Neural progenitor cell (in vitro differentiated cells): ENCODE data around the gene ZNF672. TPM values are rescaled to one million over a fixed set of nuclear protein-coding genes. Genes with fewer than 3 reads are reported as not detected.

Source experiments
- DNase-seq: peaks from one replicate; pipeline ENCODE4 v3.0.0-alpha.2; 2016; ENCODE audit warnings: low spot score
- H2AFZ ChIP-seq: fragments of 200-600 bp; sonication (generic); replicated peaks from 2 replicates; pipeline ENCODE4 v1.6.1; 2016; ENCODE audit warnings: antibody characterized with exemption
- H3F3A ChIP-seq: fragments of 200-600 bp; sonication (generic); 2 replicates; pipeline ENCODE4 v1.6.1; 2016; ENCODE audit warnings: antibody characterized with exemption, low read depth
- H3K27ac ChIP-seq: fragments of 200-600 bp; sonication (generic); 2 replicates; pipeline ENCODE4 v1.5.1; 2016; ENCODE audit warnings: mild to moderate bottlenecking
- H3K27me3 ChIP-seq: fragments of 200-600 bp; sonication (generic); 2 replicates; pipeline ENCODE4 v1.6.1; 2016; ENCODE audit warnings: mild to moderate bottlenecking, moderate library complexity
- H3K36me3 ChIP-seq: fragments of 200-600 bp; sonication (generic); 2 replicates; pipeline ENCODE4 v1.5.1; 2016
- H3K4me1 ChIP-seq: fragments of 200-600 bp; sonication (generic); 2 replicates; pipeline ENCODE4 v1.6.1; 2016; ENCODE audit warnings: mixed run types
- H3K4me2 ChIP-seq: fragments of 200-600 bp; sonication (generic); 2 replicates; pipeline ENCODE4 v1.6.1; 2016
- H3K4me3 ChIP-seq: fragments of 200-600 bp; sonication (generic); 2 replicates; pipeline ENCODE4 v1.5.1; 2016
- H3K79me2 ChIP-seq: fragments of 200-600 bp; sonication (generic); 2 replicates; pipeline ENCODE4 v1.6.1; 2016; ENCODE audit warnings: low read depth
- H3K9ac ChIP-seq: fragments of 200-600 bp; sonication (generic); 2 replicates; pipeline ENCODE4 v1.6.1; 2016
- H3K9me3 ChIP-seq: fragments of 200-600 bp; sonication (generic); 2 replicates; pipeline ENCODE4 v1.5.1; 2016; ENCODE audit warnings: low read depth
- H4K20me1 ChIP-seq: fragments of 200-600 bp; sonication (generic); 2 replicates; pipeline ENCODE4 v1.6.1; 2016; ENCODE audit warnings: low read depth
- H3K27ac Mint-ChIP-seq: 3 replicates; pipeline ENCODE4 v1.8.0; 2021; ENCODE audit warnings: mixed read lengths
- H3K27me3 Mint-ChIP-seq: 2 replicates; pipeline ENCODE4 v1.8.0; 2022; ENCODE audit warnings: low read depth, mild to moderate bottlenecking, inconsistent platforms, moderate library complexity, mixed read lengths; ENCODE audit not compliant: insufficient read depth
- H3K36me3 Mint-ChIP-seq: 3 replicates; pipeline ENCODE4 v1.8.0; 2021; ENCODE audit warnings: mixed read lengths
- H3K4me1 Mint-ChIP-seq: 3 replicates; pipeline ENCODE4 v1.8.0; 2021; ENCODE audit warnings: mixed read lengths
- H3K4me3 Mint-ChIP-seq: 3 replicates; pipeline ENCODE4 v1.8.0; 2021; ENCODE audit warnings: mild to moderate bottlenecking, moderate library complexity, mixed read lengths
- H3K9me3 Mint-ChIP-seq: 3 replicates; pipeline ENCODE4 v1.8.0; 2020; ENCODE audit warnings: mixed read lengths
- CTCF ChIP-seq: fragments of 200-600 bp; sonication (generic); IDR thresholded peaks from 2 replicates; pipeline ENCODE4 v1.5.1; 2017; ENCODE audit warnings: antibody characterized with exemption, mild to moderate bottlenecking
- EZH2 ChIP-seq: fragments of 200-600 bp; sonication (generic); IDR thresholded peaks from 2 replicates; pipeline ENCODE4 v1.6.1; 2017; ENCODE audit warnings: antibody characterized with exemption, mild to moderate bottlenecking, moderate library complexity
- EZH2phosphoT487 ChIP-seq: fragments of 200-600 bp; sonication (generic); IDR thresholded peaks from 2 replicates; pipeline ENCODE4 v1.6.1; 2017; ENCODE audit warnings: antibody characterized with exemption
- total RNA-seq: library from RNA; depleted of rRNA; stranded (reverse); fragments of >200 nt; gene quantifications from 2 replicates; pipeline ENCODE4 v1.2.3, GENCODE V29; 2015; ENCODE audit warnings: low replicate concordance

ZNF672 gene
- total RNA-seq, 1 donor from 2014 or later: 16.9 TPM

- Histone ChIP-seq H3K36me3 (no peaks in the 10 kb centered on the region), H2AFZ (no peak overlapping the region), H3K4me3 (no peak overlapping the region), H4K20me1 (peaks cover 30% of the 10 kb centered on the region), H3K9me3 (no peaks in the 10 kb centered on the region), H3F3A (peaks cover under 1% of the 10 kb centered on the region), H3K9ac (no peak overlapping the region), H3K79me2 (peaks cover 46% of the 10 kb centered on the region), H3K27ac (no peak overlapping the region), H3K27me3 (no peaks in the 10 kb centered on the region), H3K4me2 (no peak overlapping the region), H3K4me1 (peaks cover under 1% of the 10 kb centered on the region)
- TF ChIP-seq EZH2 (no peak), CTCF (no peak), EZH2phosphoT487 (no peak)
- DNase-seq: no peak
- no peak overlapping the region for H3K4me3 Mint-ChIP-seq
- no peaks in the 10 kb centered on the region for H3K9me3 Mint-ChIP-seq
- H3K27ac Mint-ChIP-seq: no peak overlapping the region
- H3K4me1 Mint-ChIP-seq: peaks cover 16% of the 10 kb centered on the region
- peaks cover 11% of the 10 kb centered on the region for H3K36me3 Mint-ChIP-seq
- H3K27me3 Mint-ChIP-seq: no peaks in the 10 kb centered on the region
Measured at GRCh38 chr1:248844526-248844925, 6.5 kb downstream of the ZNF672 start.

- Histone ChIP-seq H3K36me3 (no peaks in the 10 kb centered on the region), H4K20me1 (peaks cover 8% of the 10 kb centered on the region), H3K9ac (no peak overlapping the region), H2AFZ (no peak overlapping the region), H3K4me3 (no peak overlapping the region), H3K9me3 (no peaks in the 10 kb centered on the region), H3K79me2 (peaks cover 19% of the 10 kb centered on the region), H3K4me1 (no peaks in the 10 kb centered on the region), H3K27ac (no peak overlapping the region), H3F3A (no peaks in the 10 kb centered on the region), H3K27me3 (no peaks in the 10 kb centered on the region), H3K4me2 (no peak overlapping the region)
- no peaks in the 10 kb centered on the region for H3K9me3 Mint-ChIP-seq
- no peak for DNase-seq
- TF ChIP-seq EZH2phosphoT487: no peak
- no peak for TF ChIP-seq EZH2
- TF ChIP-seq CTCF: no peak
- H3K4me1 Mint-ChIP-seq: no peaks in the 10 kb centered on the region
- peaks cover 11% of the 10 kb centered on the region for H3K36me3 Mint-ChIP-seq
- H3K27ac Mint-ChIP-seq: no peak overlapping the region
- H3K27me3 Mint-ChIP-seq: no peaks in the 10 kb centered on the region
- H3K4me3 Mint-ChIP-seq: no peak overlapping the region
Measured at GRCh38 chr1:248847181-248847955, 9.3 kb downstream of the ZNF672 start.

- Histone ChIP-seq H3K4me1 (no peaks in the 10 kb centered on the region), H3K4me3 (no peak overlapping the region), H3K4me2 (no peak overlapping the region), H4K20me1 (peaks cover 5% of the 10 kb centered on the region), H3K79me2 (peaks cover 13% of the 10 kb centered on the region), H3K9ac (no peak overlapping the region), H3K27me3 (no peaks in the 10 kb centered on the region), H3K9me3 (no peaks in the 10 kb centered on the region), H3K36me3 (no peaks in the 10 kb centered on the region), H3F3A (no peaks in the 10 kb centered on the region), H3K27ac (no peak overlapping the region), H2AFZ (no peak overlapping the region)
- no peak overlapping the region for H3K27ac Mint-ChIP-seq
- H3K9me3 Mint-ChIP-seq: no peaks in the 10 kb centered on the region
- TF ChIP-seq CTCF: no peak
- TF ChIP-seq EZH2: no peak
- no peak for TF ChIP-seq EZH2phosphoT487
- no peak overlapping the region for H3K4me3 Mint-ChIP-seq
- no peak for DNase-seq
- H3K27me3 Mint-ChIP-seq: no peaks in the 10 kb centered on the region
- H3K4me1 Mint-ChIP-seq: no peaks in the 10 kb centered on the region
- peaks cover 11% of the 10 kb centered on the region for H3K36me3 Mint-ChIP-seq
Measured at GRCh38 chr1:248847956-248848561, 10.0 kb downstream of the ZNF672 start.
